Measurements from ENCODE around the gene MOB4.
"Not testable (repeated sequence)": the region's sequence is repeated elsewhere in the genome, so short reads cannot be mapped to it uniquely, and the experiment has no call there.

MOB4 gene
- total RNA-seq: 17.9 to 29.7 (median 18.6) reads per million in 3 donors

GRCh38 chr2:197515739-197516392, at the start of gene MOB4:
MOB4 (plus strand) TSS chr2:197516066; CDS start chr2:197516087, 21 bp downstream.
- H3K27me3 ChIP-seq (replicated peaks; ENCODE audit: control insufficient read depth, insufficient read depth, low read length, poor library complexity, severe bottlenecking): no peaks in the 10 kb centered on the region
- peak within 1 kb of the TSS; percentile 86 for H3K27ac ChIP-seq (ENCODE audit: insufficient read depth, low read length, poor library complexity, severe bottlenecking)
- H3K4me1 ChIP-seq (ENCODE audit: control insufficient read depth, insufficient read depth, low read length, poor library complexity, severe bottlenecking): peaks cover 12% of the 10 kb centered on the region
- H3K4me3 ChIP-seq (ENCODE audit: insufficient read depth, low read depth, low read length, poor library complexity, severe bottlenecking): peak within 1 kb of the TSS; percentile 68
- no peaks in the 10 kb centered on the region for H3K9me3 ChIP-seq (ENCODE audit: control insufficient read depth, low read length)
- peaks cover 2% of the 10 kb centered on the region for H3K36me3 ChIP-seq (ENCODE audit: control insufficient read depth, insufficient read depth, low read length)
- DNase-seq: peak; percentile 88 to 92 (median 92)

- DNase-seq: no peak
- Histone ChIP-seq H3K27ac (ENCODE audit: insufficient read depth, low read length, poor library complexity, severe bottlenecking) (no peak overlapping the region), H3K9me3 (ENCODE audit: control insufficient read depth, low read length) (no peaks in the 10 kb centered on the region), H3K4me1 (ENCODE audit: control insufficient read depth, insufficient read depth, low read length, poor library complexity, severe bottlenecking) (no peaks in the 10 kb centered on the region), H3K4me3 (ENCODE audit: insufficient read depth, low read depth, low read length, poor library complexity, severe bottlenecking) (no peak overlapping the region), H3K27me3 (replicated peaks; ENCODE audit: control insufficient read depth, insufficient read depth, low read length, poor library complexity, severe bottlenecking) (no peaks in the 10 kb centered on the region), H3K36me3 (ENCODE audit: control insufficient read depth, insufficient read depth, low read length) (peaks cover 63% of the 10 kb centered on the region)
Measured at GRCh38 chr2:197472166-197472565, 43.7 kb upstream of the MOB4 start.

- no peak for DNase-seq
- Histone ChIP-seq H3K4me3 (ENCODE audit: insufficient read depth, low read depth, low read length, poor library complexity, severe bottlenecking) (no peak overlapping the region), H3K9me3 (ENCODE audit: control insufficient read depth, low read length) (no peaks in the 10 kb centered on the region), H3K36me3 (ENCODE audit: control insufficient read depth, insufficient read depth, low read length) (peaks cover 54% of the 10 kb centered on the region), H3K4me1 (ENCODE audit: control insufficient read depth, insufficient read depth, low read length, poor library complexity, severe bottlenecking) (no peaks in the 10 kb centered on the region), H3K27me3 (replicated peaks; ENCODE audit: control insufficient read depth, insufficient read depth, low read length, poor library complexity, severe bottlenecking) (no peaks in the 10 kb centered on the region), H3K27ac (ENCODE audit: insufficient read depth, low read length, poor library complexity, severe bottlenecking) (no peak overlapping the region)
Measured at GRCh38 chr2:197477797-197478196, 38.1 kb upstream of the MOB4 start.

- Histone ChIP-seq H3K27ac (ENCODE audit: insufficient read depth, low read length, poor library complexity, severe bottlenecking) (no peak overlapping the region), H3K9me3 (ENCODE audit: control insufficient read depth, low read length) (peaks cover 6% of the 10 kb centered on the region), H3K27me3 (replicated peaks; ENCODE audit: control insufficient read depth, insufficient read depth, low read length, poor library complexity, severe bottlenecking) (no peaks in the 10 kb centered on the region), H3K4me1 (ENCODE audit: control insufficient read depth, insufficient read depth, low read length, poor library complexity, severe bottlenecking) (no peaks in the 10 kb centered on the region), H3K36me3 (ENCODE audit: control insufficient read depth, insufficient read depth, low read length) (peaks cover 34% of the 10 kb centered on the region), H3K4me3 (ENCODE audit: insufficient read depth, low read depth, low read length, poor library complexity, severe bottlenecking) (no peak overlapping the region)
- DNase-seq: no peak
Measured at GRCh38 chr2:197480165-197481036, 35.5 kb upstream of the MOB4 start.

- H3K27me3 ChIP-seq (replicated peaks; ENCODE audit: control insufficient read depth, insufficient read depth, low read length, poor library complexity, severe bottlenecking); H3K27ac ChIP-seq (ENCODE audit: insufficient read depth, low read length, poor library complexity, severe bottlenecking); H3K4me3 ChIP-seq (ENCODE audit: insufficient read depth, low read depth, low read length, poor library complexity, severe bottlenecking); H3K9me3 ChIP-seq (ENCODE audit: control insufficient read depth, low read length); DNase-seq; H3K4me1 ChIP-seq (ENCODE audit: control insufficient read depth, insufficient read depth, low read length, poor library complexity, severe bottlenecking): not testable (repeated sequence)
- peaks cover 41% of the 10 kb centered on the region for H3K36me3 ChIP-seq (ENCODE audit: control insufficient read depth, insufficient read depth, low read length)
Measured at GRCh38 chr2:197484248-197484647, 31.6 kb upstream of the MOB4 start.

GRCh38 chr2:197486175-197486574, 29.7 kb upstream of the MOB4 start:
- no peak for DNase-seq
- Histone ChIP-seq H3K4me3 (ENCODE audit: insufficient read depth, low read depth, low read length, poor library complexity, severe bottlenecking) (no peak overlapping the region), H3K27me3 (replicated peaks; ENCODE audit: control insufficient read depth, insufficient read depth, low read length, poor library complexity, severe bottlenecking) (no peaks in the 10 kb centered on the region), H3K36me3 (ENCODE audit: control insufficient read depth, insufficient read depth, low read length) (peaks cover 48% of the 10 kb centered on the region), H3K27ac (ENCODE audit: insufficient read depth, low read length, poor library complexity, severe bottlenecking) (no peak overlapping the region), H3K4me1 (ENCODE audit: control insufficient read depth, insufficient read depth, low read length, poor library complexity, severe bottlenecking) (no peaks in the 10 kb centered on the region), H3K9me3 (ENCODE audit: control insufficient read depth, low read length) (peaks cover 6% of the 10 kb centered on the region)

GRCh38 chr2:197487385-197487784, 28.5 kb upstream of the MOB4 start:
- Histone ChIP-seq H3K36me3 (ENCODE audit: control insufficient read depth, insufficient read depth, low read length) (peaks cover 60% of the 10 kb centered on the region), H3K27ac (ENCODE audit: insufficient read depth, low read length, poor library complexity, severe bottlenecking) (no peak overlapping the region), H3K9me3 (ENCODE audit: control insufficient read depth, low read length) (peaks cover 6% of the 10 kb centered on the region), H3K27me3 (replicated peaks; ENCODE audit: control insufficient read depth, insufficient read depth, low read length, poor library complexity, severe bottlenecking) (no peaks in the 10 kb centered on the region), H3K4me3 (ENCODE audit: insufficient read depth, low read depth, low read length, poor library complexity, severe bottlenecking) (no peak overlapping the region), H3K4me1 (ENCODE audit: control insufficient read depth, insufficient read depth, low read length, poor library complexity, severe bottlenecking) (no peaks in the 10 kb centered on the region)
- DNase-seq: no peak

GRCh38 chr2:197495433-197496134, 20.3 kb upstream of the MOB4 start:
- DNase-seq: no peak
- no peaks in the 10 kb centered on the region for H3K9me3 ChIP-seq (ENCODE audit: control insufficient read depth, low read length)
- no peak overlapping the region for H3K27ac ChIP-seq (ENCODE audit: insufficient read depth, low read length, poor library complexity, severe bottlenecking)
- peaks cover 53% of the 10 kb centered on the region for H3K36me3 ChIP-seq (ENCODE audit: control insufficient read depth, insufficient read depth, low read length)
- H3K4me3 ChIP-seq (ENCODE audit: insufficient read depth, low read depth, low read length, poor library complexity, severe bottlenecking): no peak overlapping the region
- peaks cover 23% of the 10 kb centered on the region for H3K4me1 ChIP-seq (ENCODE audit: control insufficient read depth, insufficient read depth, low read length, poor library complexity, severe bottlenecking)
- H3K27me3 ChIP-seq (replicated peaks; ENCODE audit: control insufficient read depth, insufficient read depth, low read length, poor library complexity, severe bottlenecking): no peaks in the 10 kb centered on the region

GRCh38 chr2:197496695-197497094, 19.2 kb upstream of the MOB4 start:
- no peak for DNase-seq
- no peaks in the 10 kb centered on the region for H3K27me3 ChIP-seq (replicated peaks; ENCODE audit: control insufficient read depth, insufficient read depth, low read length, poor library complexity, severe bottlenecking)
- H3K36me3 ChIP-seq (ENCODE audit: control insufficient read depth, insufficient read depth, low read length): peaks cover 42% of the 10 kb centered on the region
- no peaks in the 10 kb centered on the region for H3K9me3 ChIP-seq (ENCODE audit: control insufficient read depth, low read length)
- H3K27ac ChIP-seq (ENCODE audit: insufficient read depth, low read length, poor library complexity, severe bottlenecking): no peak overlapping the region
- H3K4me3 ChIP-seq (ENCODE audit: insufficient read depth, low read depth, low read length, poor library complexity, severe bottlenecking): no peak overlapping the region
- H3K4me1 ChIP-seq (ENCODE audit: control insufficient read depth, insufficient read depth, low read length, poor library complexity, severe bottlenecking): peaks cover 23% of the 10 kb centered on the region
